ENCODE data around the gene UBTD2. TPM values are rescaled to one million over a fixed set of nuclear protein-coding genes. Genes with fewer than 3 reads are reported as not detected.
A peak's percentile ranks its signal among the peaks of the same experiment; 100 is the strongest.
"Not testable (repeated sequence)": the region's sequence is repeated elsewhere in the genome, so short reads cannot be mapped to it uniquely, and the experiment has no call there.

UBTD2 gene
- total RNA-seq, 1 experiment from 2014 or later, result 26.8 TPM

DNA sequence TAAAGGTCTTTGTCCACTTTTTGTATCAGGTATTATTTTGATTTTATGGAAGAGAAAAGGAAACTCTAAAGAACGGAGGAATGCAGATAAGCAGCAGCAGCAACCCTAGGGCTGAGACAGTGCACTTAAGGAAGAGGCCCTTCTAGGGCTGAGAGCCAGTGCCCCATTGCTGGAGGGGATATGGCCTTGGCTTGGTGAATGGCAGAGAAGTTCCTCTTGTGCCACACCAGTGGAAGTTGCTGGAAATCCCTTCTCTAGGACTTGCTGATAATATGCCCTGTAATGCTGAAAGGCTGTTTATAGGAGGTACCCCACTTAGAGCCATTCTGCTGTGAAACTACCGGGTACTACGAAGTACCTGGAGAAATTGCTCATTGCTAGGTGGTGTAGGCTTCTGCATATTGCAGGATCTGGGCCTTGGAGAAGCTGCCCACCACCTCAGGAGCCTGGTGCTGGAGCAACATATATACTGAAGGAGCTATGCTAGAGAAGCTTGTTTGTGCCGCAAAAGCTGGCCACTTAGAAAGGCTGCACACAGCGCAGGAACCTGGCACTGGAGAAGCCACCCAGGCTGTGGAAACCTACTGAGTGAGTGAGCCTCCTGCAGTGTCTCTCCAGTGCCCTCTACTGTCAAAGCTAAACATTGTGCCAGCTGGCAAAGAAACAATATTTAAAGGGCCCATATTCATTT, 9.6 kb upstream of the UBTD2 start:
- DNase-seq (ENCODE audit: low read depth), result peak; percentile 79

GRCh38 chr5:172291837-172292236, 8.3 kb upstream of the UBTD2 start:
- DNase-seq (ENCODE audit: low read depth), result not testable (repeated sequence)

DNA sequence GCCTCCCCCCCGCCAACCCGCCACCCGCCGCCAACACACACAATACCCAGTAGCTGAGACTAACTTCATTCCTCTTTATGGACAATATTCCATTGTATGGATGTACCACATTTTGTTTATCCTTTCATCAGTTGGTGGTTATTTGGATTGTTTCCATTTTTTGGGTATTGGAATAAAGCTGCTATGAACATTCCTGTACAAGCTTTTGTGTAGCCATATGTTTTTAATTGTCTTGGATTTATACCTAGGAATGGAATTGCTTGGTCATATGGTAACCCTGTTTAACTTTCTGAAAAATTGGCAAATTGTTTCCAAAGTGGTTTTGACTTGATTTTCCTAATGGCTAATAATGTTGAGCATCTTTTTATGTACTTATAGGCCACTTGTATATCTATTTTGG, 4.9 kb upstream of the UBTD2 start:
- no peak for DNase-seq (ENCODE audit: low read depth)

- not testable (repeated sequence) for DNase-seq (ENCODE audit: low read depth)
These were observed 3.6 kb upstream of the UBTD2 start for GRCh38 chr5:172287140-172287539.

DNA sequence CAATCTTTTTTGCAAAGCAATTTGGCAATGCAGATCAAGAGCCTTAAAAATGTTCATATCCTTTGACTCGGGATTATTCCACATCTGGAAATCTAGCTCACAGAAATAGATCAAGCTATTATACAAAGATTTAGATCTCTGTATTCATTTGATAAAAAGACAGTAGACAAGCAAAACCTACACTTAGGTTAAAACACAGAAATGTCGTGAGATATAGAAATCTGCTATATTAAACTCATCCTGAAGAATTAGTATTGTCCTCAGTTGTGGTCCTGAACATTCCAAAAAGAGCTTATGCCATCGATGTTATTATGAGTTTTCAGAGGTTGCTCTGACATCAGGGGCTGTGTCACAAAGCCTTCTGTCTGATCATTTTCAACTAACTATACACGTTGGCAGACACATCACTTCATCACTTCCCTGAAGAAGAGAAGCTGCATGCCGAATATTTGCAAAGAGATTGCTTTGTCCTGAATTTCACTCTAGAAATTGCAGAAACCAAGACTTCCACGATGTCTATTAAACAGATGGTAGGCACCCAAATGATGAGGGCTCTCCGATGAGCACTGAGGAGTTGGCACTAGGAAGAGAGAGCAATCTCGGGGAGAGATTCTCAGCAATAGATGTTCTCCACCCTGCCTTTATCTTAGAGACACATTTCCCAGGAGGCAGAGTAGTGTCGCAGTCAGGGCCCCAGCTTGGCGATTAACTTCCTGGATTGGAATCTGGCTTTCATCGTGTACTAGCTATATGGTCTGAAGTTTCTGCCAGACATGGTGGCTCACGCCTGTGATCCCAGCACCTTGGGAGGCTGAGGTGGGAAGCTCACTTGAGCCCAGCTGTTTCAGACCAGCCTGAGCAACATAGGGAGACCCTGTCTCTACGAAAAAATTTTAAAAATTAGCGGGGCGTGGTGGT, 1.9 kb upstream of the UBTD2 start:
- no peak for DNase-seq (ENCODE audit: low read depth)

DNA sequence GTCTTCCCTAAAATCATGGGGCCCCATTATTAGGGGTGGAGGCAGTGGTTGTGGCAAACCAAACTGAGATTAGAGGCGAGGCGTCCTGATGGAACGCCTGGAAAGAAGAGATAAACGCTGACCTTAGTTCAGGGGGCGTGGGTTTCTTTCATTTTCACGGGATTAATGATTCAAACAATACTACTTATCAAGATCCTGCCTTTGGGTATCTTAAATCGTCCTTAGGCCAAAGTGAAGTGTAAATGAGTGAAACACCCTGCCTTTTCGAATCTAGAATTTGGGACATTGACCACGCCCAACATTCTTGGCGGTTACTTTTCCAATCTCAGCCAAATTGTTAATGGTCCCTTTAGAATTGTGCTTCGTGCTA, 1.0 kb upstream of the UBTD2 start:
- peak; percentile 38 for DNase-seq (ENCODE audit: low read depth)

GRCh38 chr5:172283862-172284610, 472 bp upstream of the UBTD2 start:
- peak; percentile 76 for DNase-seq (ENCODE audit: low read depth)

- DNase-seq (ENCODE audit: low read depth), result peak; percentile 27
These were observed 1.1 kb downstream of the UBTD2 start for GRCh38 chr5:172282272-172283019.

GRCh38 chr5:172281346-172281745, 2.2 kb downstream of the UBTD2 start:
- DNase-seq (ENCODE audit: low read depth), result no peak

- peak; percentile 32 for DNase-seq (ENCODE audit: low read depth)
These were observed 2.6 kb downstream of the UBTD2 start for GRCh38 chr5:172280929-172281328.

DNA sequence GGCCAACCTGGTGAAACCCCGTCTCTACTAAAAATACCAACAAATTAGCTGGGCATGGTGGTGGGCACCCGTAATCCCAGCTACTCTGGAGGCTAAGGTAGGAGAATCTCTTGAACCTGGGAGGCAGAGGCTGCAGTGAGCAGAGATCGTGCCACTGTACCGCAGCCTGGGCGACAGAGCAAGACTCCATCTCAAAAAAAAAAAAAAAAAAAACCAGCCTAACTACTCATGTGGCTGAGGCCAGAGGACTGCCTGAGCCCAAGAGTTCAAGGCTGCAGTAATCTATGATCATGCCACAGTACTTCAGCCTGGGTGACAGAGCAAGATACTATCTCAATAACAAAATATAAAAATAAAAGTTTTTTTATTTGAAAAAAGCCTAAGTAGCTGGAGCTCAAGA, 3.2 kb downstream of the UBTD2 start:
- no peak for DNase-seq (ENCODE audit: low read depth)

DNA sequence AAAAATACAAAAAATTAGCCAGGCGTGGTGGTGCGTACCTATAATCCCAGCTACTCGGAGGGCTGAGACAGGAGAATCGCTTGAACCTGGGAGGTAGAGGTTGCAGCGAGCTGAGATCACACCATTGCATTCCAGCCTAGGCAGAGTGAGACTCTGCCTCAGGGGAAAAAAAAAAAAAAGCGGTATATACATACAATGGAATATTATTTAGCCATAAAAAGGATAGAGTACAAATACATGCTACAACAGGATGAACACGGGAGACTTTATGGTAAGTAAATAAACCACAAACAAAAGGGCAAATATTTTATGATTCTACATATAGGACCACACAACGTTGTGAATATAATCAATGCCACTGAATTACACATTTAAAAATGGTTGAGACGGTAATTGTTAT, 5.2 kb downstream of the UBTD2 start:
- no peak for DNase-seq (ENCODE audit: low read depth)

DNA sequence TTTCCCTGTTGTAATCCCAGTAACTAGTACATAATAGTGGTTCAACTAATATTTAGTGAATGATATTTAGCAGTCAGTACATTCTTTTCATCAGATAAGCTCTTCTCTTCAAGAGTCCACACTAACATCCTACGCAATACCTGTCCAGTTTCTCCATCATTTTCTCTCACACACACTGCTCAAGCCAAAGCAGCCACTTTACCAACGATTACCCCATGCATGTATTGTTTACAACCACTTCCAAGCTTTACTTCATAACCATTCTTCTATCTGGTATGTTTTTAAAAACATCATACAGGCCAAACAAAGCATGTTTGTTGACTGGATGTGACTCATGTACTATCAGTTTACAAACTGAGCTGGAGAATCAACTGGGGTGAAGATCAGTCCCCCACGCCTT, 7.3 kb downstream of the UBTD2 start:
- no peak for DNase-seq (ENCODE audit: low read depth)

- DNase-seq (ENCODE audit: low read depth), result peak; percentile 58
These were observed 8.4 kb downstream of the UBTD2 start for GRCh38 chr5:172274951-172275753.

DNA sequence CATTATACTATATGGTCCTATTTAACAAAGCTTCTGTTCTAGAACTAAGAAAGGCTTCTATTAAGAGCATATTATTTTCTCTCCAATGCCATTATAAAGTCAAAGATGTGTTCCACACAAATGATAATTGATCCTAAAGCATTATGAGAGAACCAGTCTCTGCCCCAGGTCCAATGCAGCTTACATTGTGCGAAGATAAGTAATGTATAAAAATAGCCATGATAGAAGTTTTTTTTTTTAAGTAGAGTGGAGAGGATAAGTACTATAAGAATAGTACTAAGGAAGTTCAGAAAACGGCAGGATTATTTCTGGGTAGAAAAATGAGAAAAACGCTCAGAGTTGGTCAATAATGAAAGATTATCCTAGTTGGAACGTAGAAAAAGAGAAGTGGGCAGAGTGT, 15.6 kb downstream of the UBTD2 start:
- DNase-seq (ENCODE audit: low read depth), result no peak

DNA sequence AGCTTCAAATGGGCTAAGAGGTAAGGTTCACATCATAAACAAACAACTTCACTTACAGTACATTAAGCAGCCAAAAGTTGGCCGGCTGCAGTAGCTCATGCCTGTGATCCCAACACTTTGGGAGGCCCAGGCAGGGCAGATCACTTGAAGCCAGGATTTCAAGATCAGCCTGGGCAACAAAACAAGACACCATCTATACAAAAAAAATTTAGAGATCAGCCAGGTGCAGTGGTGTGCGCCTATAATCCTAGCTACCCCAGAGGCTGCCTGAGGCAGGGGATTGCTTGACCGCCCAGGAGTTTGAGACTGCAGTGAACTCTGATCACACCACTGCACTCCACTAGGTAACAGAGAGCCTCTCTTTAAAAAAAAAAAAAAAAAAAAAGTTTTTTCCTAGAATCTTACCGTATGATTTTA, 16.9 kb downstream of the UBTD2 start:
- DNase-seq (ENCODE audit: low read depth), result no peak

DNA sequence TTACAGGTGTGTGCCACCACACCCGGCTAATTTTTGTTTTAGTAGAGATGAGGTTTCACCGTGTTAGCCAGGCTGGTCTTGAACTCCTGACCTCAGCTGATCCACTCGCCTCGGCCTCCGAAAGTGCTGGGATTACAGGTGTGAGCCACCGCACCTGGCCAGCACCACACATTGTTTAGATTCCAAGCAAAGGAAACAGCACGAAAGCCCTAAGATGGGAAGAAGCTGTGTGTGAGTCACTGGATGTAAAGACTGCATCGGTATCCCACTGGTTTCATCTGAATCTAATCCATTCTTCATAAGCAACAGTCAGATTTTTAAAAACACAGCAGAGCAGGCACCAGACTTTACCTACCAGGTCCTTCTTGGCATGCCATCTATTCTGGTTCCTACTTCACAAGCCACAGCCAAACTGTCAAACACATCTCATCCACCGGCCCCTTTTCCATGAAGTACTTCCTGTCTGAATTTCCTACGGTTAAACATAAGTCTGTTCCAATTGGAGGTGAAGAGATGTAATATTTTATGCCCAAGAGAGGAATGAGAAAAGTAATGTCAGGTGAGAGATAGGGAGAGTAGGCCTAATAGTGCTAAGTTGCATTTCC, 17.4 kb downstream of the UBTD2 start:
- no peak for DNase-seq (ENCODE audit: low read depth)

DNA sequence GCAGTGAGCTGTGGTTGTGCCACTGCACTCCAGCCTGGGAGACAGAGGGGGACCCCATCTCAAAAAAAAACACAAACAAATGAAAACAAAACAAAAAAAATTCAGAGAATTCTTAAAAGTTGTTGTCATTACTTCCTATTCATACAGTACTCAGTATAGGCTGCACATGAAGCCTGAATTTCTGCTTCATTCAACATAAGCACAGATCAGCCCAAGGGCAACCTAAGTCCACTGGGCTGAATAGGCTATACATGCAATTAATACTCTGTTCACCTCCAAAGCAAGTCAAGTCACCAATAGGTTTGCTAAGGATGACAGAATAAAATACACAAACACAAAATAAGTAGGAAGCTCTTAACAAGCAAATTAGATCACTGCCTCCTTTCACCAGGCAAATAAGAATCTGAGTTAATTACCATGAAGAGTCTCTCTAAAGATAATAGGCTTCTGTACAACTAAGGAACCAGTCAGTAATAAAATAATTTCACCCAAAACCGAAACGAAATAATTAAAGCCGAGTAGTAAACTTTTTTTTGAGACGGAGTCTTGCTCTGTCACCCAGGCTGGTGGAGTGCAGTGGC, 18.7 kb downstream of the UBTD2 start:
- DNase-seq (ENCODE audit: low read depth), result no peak

DNA sequence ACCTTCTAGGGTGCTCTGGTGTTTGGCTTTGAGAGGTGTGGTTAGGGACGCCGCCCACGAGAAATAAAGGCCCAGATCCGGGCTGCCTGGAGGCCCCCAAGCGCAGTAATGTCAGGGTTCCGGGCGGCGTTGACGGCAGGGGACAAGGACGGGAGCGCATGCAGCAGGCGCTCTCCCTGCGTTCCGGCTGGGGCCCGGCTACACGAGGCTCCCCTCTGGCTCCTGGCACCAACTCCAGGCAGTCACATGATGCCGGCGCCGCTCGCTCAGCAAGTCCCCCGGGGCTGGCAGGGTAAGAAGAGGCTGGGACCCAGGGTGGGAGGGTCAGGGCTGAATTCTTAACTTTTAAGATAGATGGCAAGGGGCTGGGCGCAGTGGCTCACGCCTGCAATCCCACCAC, 28.1 kb downstream of the UBTD2 start:
- no peak for DNase-seq (ENCODE audit: low read depth)

DNA sequence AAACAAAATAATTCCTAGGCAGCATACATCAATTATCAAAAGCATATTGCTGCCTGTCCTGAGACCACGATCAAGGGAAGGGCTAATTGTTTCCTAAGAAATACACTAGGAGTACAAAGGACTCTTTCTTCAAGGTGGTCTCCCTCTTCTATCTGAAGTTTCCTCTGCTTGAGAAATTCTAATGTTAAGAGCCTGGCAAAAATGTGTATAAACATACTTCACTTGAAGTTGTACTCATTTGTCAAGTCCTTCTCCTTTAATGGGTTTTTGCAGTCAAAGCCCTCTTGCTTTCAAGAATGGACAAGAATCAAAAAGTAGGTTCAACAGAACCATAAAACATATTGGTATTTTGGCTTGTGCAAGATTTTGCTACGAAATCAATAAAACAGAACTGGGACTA, 31.1 kb downstream of the UBTD2 start:
- DNase-seq (ENCODE audit: low read depth), result no peak

All from RPMI7951 (cell line).